HL-60/S4 treated with retinoic acid at 250 ng/mL for 4 days and 3 days (cell line): Measurements from ENCODE around the gene DCC.

Source experiments
- in situ Hi-C: fragments of 300-500 bp; cut with MboI; formaldehyde crosslinking; loops from 2 replicates; pipeline ENCODE4 v1.7.0; 2022; ENCODE audit warnings: low sequenced_read_pairs

Gene DCC

DNA sequence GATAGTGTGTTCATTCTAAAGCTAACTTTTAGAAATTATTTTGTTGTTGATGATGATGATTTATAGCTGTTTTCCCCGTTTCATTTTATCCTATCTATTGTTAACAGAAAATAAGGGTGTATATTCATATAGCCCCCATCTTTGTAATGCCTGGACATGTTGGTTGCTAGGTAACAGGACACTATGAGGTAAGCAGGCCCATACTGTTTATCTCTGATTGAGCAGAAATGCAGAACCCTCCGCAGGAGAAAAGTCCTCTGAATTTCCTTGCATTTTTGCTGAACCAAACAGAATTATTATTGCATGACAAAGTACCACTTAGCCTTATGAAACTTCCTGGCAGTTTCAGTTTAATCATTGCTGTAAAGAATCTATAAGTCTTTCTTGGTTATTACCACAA lies 339.4 kb downstream of the DCC start:
- in situ Hi-C loops = no loop called here

DNA sequence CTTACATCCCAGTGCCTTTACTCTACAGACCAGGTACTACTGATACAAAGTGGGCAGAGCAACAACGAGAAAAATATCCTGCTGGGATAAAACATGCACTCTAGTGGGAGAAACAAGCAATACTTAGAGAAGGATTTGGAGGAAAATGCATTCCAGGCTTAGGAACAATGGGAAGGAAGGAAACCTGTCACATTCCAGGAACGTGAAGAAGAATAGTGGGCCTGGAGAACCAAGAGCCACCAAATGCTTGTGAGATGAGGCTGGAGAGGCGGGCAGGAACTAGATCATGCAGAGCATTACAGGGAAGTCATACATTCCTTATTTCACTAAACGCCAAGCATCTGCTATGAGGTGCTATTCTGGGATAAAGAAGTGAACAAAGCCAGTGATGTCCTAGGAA lies 342.3 kb downstream of the DCC start:
- in situ Hi-C loops = no loop called here

- in situ Hi-C loops = no loop called here
Observed at GRCh38 chr18:52685316-52685715, 345.3 kb downstream of the DCC start.

DNA sequence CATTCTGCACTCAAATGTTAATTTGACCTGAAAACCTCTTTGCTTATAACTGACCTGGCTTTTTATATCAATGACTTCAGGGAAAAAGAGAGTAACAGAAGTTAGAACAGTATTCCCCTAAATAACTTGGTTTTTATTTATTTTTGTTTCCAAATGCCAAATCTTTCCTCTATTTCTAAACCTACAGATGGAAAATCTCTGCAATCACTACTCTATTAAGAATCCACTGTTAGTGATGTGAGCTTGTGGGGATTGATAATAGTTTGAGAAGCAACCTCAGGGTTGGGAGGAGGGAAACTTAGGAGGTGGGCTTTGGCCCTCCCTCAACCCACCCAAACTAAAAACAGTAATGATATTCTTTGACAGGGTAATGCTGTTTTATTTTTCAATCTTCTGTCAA lies 351.8 kb downstream of the DCC start:
- in situ Hi-C loops = no loop called here

DNA sequence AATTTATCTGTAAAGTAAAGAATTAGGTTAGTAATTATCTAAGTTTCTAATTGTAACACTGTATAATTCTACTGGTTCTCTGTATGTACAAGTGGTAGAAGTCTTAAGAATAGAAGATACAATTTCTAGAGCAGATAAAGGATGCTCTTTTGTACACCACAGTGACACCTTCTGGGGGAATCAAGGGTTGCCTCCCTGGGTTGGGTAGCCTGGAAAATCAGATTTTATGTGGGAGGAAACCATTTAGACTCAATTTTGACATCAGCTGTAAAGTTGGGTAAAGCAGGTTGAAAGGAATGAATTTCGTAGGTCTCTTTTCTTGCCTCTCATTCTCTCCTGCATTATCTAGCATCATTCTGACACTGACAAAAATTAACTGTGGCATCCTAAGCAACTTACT lies 354.8 kb downstream of the DCC start:
- in situ Hi-C loops = no loop called here

GRCh38 chr18:52700116-52700515 lies 360.1 kb downstream of the DCC start:
- in situ Hi-C loops = no loop called here

- in situ Hi-C loops = no loop called here
Observed at GRCh38 chr18:52700816-52701215, 360.8 kb downstream of the DCC start.

- in situ Hi-C loops = no loop called here
Observed at GRCh38 chr18:52701219-52701935, 361.4 kb downstream of the DCC start.

DNA sequence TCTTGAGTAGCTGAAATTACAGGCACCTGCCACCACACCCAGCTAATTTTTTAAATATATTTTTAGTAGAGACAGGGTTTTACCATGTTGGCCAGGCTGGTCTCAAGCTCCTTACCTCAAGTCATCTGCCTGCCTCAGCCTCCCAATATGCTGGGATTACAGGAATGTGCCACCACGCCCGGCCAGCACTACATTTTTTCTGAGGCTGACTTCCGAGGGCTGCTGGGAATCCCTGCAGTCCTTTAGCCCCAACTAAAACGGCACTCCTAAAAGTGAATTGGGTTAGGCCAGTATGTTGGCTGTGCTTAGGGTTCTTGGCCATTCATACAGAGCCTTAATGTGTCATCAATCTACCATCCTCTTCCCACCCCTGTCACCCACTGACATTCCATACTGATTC lies 375.4 kb downstream of the DCC start:
- in situ Hi-C loops = no loop called here

DNA sequence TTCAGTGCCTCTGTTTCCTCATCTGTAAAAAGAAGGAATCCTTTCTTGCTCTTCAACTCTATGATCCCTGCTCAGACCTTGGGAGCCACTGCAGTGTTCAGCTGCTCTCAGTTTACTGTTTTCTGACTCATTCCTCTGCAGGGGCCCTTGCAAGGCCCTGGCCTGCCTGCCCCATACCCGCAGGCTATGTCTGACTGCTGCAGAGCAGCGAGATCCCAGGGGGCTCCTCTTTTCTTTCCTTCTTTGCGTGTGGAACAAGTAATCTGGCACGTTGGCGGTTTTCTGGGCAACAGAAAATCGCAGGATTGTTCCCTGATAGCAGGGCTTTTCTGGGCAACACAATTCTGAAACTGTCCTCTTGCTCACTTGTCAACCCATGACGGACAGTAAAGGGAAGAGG lies 376.0 kb downstream of the DCC start:
- in situ Hi-C loops = no loop called here

DNA sequence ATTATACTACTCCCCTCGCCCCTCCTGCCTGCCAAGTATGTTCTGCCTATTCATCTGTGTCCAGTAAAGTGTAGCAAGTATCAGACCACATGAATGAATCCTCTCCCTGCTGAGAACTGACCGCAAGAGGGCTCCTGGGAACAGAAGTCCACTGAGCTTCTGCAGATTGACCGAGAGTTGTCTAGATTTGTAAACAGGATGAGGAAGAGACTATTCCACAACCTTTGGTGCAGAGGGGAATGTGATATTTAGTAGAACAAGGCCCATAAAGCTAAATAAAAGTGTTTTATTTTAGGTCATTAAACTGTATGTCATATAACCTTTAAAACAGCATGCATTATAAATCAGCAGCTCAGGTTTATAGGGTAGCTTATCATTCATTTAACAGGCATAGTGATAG lies 377.0 kb downstream of the DCC start:
- in situ Hi-C loops = no loop called here

- in situ Hi-C loops = no loop called here
Observed at GRCh38 chr18:52722904-52723303, 382.9 kb downstream of the DCC start.

GRCh38 chr18:52723550-52723970 lies 383.6 kb downstream of the DCC start:
- in situ Hi-C loops = no loop called here

- in situ Hi-C loops = no loop called here
Observed at GRCh38 chr18:52730972-52731619, 391.1 kb downstream of the DCC start.

GRCh38 chr18:52738946-52739345 lies 398.9 kb downstream of the DCC start:
- in situ Hi-C loops = no loop called here

DNA sequence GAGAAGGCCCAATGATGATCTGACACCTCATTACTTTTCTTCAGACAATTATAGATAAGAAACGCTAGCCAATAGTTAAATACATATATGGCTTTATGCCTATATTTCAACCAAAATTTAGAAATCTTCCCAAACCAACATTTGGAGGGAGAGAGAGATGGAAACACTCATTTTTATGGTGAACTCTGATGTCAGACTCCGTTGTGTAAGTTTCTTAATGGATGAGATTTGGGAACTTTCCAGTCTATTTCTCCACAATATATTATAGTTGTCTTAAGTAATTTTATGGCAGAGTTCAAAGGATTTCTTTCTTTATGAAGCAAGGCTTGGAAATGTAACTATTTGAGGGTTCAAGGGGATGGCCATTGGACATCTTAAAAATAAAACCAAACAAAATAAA lies 407.0 kb downstream of the DCC start:
- in situ Hi-C loops = no loop called here

GRCh38 chr18:52747869-52748268 lies 407.9 kb downstream of the DCC start:
- in situ Hi-C loops = no loop called here

DNA sequence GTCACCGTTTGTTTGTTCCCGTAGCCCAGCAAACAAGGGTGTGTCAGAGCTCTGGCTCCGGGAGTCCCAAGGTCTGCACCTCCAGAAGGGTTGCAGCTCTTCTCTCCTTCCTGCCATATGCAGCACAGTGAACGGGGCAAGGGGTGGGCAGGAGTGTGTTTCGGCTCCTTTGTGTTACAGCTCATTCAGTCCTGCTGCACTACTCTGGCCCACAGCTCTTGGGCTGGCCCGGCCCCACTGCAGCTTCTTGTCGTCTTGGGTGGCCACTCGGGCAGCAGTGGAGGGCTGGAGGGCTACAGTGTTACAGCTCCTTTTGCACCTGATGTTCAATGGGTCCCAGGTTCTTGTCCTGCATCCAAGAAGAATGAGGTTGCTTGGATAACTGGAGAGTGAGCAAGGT lies 408.3 kb downstream of the DCC start:
- in situ Hi-C loops = no loop called here

- in situ Hi-C loops = no loop called here
Observed at GRCh38 chr18:52749542-52749941, 409.5 kb downstream of the DCC start.

DNA sequence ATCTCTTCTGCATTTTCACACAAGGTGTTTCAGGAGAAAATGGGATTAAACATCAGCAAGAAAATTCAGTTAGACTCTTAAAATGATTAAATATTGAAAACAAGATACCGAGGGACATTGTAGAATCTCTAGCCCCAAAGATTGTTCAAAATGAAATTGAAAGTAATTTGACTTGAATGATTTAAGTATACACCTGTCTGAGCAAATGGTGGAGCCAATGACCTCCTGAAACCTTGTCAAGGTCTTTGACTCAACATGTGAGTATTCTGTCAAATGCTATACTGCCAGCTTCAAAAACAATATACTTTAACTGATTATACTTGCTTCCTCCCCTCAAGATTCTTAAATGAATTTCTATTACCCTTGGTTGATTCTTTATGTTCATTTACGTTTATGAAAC lies 411.0 kb downstream of the DCC start:
- in situ Hi-C loops = no loop called here

- in situ Hi-C loops = no loop called here
Observed at GRCh38 chr18:52764316-52764715, 424.3 kb downstream of the DCC start.

DNA sequence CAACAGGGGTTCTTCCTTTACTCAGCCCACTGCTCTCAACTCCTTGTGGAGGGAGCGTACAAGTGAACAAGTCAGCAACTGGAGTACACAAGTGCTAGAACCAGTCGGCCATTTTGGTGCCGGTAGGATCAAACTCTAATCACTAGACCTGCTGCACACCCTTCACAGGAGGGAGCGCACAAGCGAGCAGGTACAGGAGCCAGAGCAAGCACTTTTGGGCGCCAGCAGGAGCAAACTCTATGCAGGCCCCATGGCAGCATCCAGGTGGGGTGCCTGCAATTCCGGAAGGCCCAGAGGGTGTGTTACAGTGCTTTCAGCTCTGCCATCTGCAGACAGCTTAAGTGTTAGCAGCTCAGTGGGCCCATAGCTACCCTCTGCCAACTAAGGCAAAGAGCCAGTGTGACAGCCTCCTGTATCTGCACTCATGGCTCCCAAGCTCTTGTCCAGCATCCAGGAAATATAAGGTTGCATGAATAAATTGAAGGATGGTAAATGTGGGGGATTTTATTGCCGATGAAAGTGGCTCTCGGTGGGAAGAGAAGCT lies 426.1 kb downstream of the DCC start:
- in situ Hi-C loops = no loop called here

DNA sequence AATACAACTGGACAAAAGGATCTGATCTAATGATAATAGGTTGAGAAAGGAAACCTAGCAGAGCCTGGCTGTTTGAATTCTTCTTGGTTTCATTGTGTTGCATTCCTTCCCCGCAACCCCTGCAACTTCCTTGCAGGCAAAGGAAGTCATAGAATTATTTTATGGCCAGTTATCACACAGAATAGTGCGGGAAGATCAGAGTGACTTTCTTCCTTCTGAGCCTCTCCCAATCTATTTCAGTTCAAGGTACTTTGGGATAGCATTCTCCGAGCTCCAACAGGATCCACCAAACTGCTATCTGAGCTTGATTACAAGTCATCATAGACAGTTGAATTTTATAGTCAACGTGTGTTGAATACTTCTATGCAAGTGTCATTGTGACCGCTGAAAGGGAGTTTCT lies 441.1 kb downstream of the DCC start:
- in situ Hi-C loops = no loop called here
